HepG2 (cell line): ENCODE data around the gene CDHR5. TPM values are rescaled to one million over a fixed set of nuclear protein-coding genes. Genes with fewer than 3 reads are reported as not detected.
A peak's percentile ranks its signal among the peaks of the same experiment; 100 is the strongest.

Experiments used
- AFF4 ChIP-seq: sonication (generic); formaldehyde crosslinking; IDR thresholded peaks from 2 replicates; pipeline ENCODE4 v1.4.0; 2020; ENCODE audit warnings: missing genetic modification reagents
- BRD4 ChIP-seq: sonication (generic); formaldehyde crosslinking; IDR thresholded peaks from 2 replicates; pipeline ENCODE4 v1.4.0; 2020; ENCODE audit warnings: missing genetic modification reagents
- FOSL1 ChIP-seq: sonication (generic); formaldehyde crosslinking; IDR thresholded peaks from 2 replicates; pipeline ENCODE4 v1.9.0; 2021; ENCODE audit warnings: missing genetic modification reagents, borderline replicate concordance
- HES4 ChIP-seq: sonication (generic); formaldehyde crosslinking; IDR thresholded peaks from 2 replicates; pipeline ENCODE4 v1.9.0; 2021; ENCODE audit warnings: mild to moderate bottlenecking, missing genetic modification reagents, borderline replicate concordance
- MAX ChIP-seq: IDR thresholded peaks from 2 replicates; pipeline ENCODE4 v1.6.1; 2012; ENCODE audit warnings: inconsistent platforms
- MEF2D ChIP-seq: sonication (generic); formaldehyde crosslinking; IDR thresholded peaks from 2 replicates; pipeline ENCODE4 v1.5.1; 2020; ENCODE audit warnings: mild to moderate bottlenecking, missing genetic modification reagents
- MXD3 ChIP-seq: IDR thresholded peaks from 2 replicates; pipeline ENCODE4 v1.6.1; 2016; ENCODE audit warnings: mild to moderate bottlenecking, missing biosample characterization, missing genetic modification reagents
- NFRKB ChIP-seq: fragments of 450-650 bp; IDR thresholded peaks from 2 replicates; pipeline ENCODE4 v1.6.1; 2017
- RFXAP ChIP-seq: sonication (generic); formaldehyde crosslinking; IDR thresholded peaks from 2 replicates; pipeline ENCODE4 v1.4.0; 2020; ENCODE audit warnings: missing genetic modification reagents, borderline replicate concordance
- RXRB ChIP-seq: IDR thresholded peaks from 2 replicates; pipeline ENCODE4 v1.6.1; 2016; ENCODE audit warnings: borderline replicate concordance, missing genetic modification reagents, missing compliant biosample characterization
- SKIL ChIP-seq: sonication (generic); formaldehyde crosslinking; IDR thresholded peaks from 2 replicates; pipeline ENCODE4 v1.8.0; 2022; ENCODE audit warnings: missing genetic modification reagents, mild to moderate bottlenecking, moderate library complexity, borderline replicate concordance
- SNAPC4 ChIP-seq: sonication (generic); formaldehyde crosslinking; IDR thresholded peaks from 2 replicates; pipeline ENCODE4 v1.4.0; 2020; ENCODE audit warnings: mild to moderate bottlenecking, missing genetic modification reagents
- TFE3 ChIP-seq: IDR thresholded peaks from 2 replicates; pipeline ENCODE4 v1.6.1; 2016
- ZMAT3 ChIP-seq: sonication (generic); formaldehyde crosslinking; conservative IDR thresholded peaks from 2 replicates; pipeline ENCODE4 v1.7.0; 2021; ENCODE audit warnings: missing genetic modification reagents
- ZMAT5 ChIP-seq: sonication (generic); formaldehyde crosslinking; IDR thresholded peaks from 2 replicates; pipeline ENCODE4 v1.5.0; 2020; ENCODE audit warnings: mild to moderate bottlenecking, low read depth, missing genetic modification reagents, borderline replicate concordance
- ZNF138 ChIP-seq: sonication (generic); formaldehyde crosslinking; IDR thresholded peaks from 2 replicates; pipeline ENCODE4 v1.5.0; 2020; ENCODE audit warnings: mild to moderate bottlenecking, low read depth, missing genetic modification reagents
- polyA plus RNA-seq, 8 experiments: library from polyadenylated mRNA; depleted of rRNA in 3 of 8; stranded (reverse) in 7 of 8; unstranded in 1 of 8; fragments of >200 nt; fragmentation: Illumina TruSeq in 4 of 8; extraction: Trizol in 4 of 8; gene quantifications; 2 replicates each; pipeline versions ENCODE4 v1.2.1 to v1.2.3, GENCODE V29; 2011 to 2016; ENCODE audit warnings: low read depth in 4 of 8, missing spikeins in 1 of 8, mixed read lengths in 1 of 8; ENCODE audit not compliant: insufficient read depth in 1 of 8
- total RNA-seq, 5 experiments: library from RNA; depleted of rRNA; stranded (reverse); fragments of >200 nt; fragmentation: Illumina TruSeq; extraction: Trizol; gene quantifications; 2 replicates each; pipeline ENCODE4 v1.2.3, GENCODE V29; 2016; ENCODE audit warnings: low read depth in 1 of 5

CDHR5 gene
- total and polyA plus RNA-seq, 2 of the 13 experiments (the other 11 are each of a cell fraction or from before 2014, with no cell fraction given): 0.46 to 0.71 TPM

- TF ChIP-seq MXD3 (CRISPR knock-in tag) (no peak), ZMAT3 (CRISPR knock-in tag) (peak; percentile 79; the same call in 1 of the 2 replicates), AFF4 (no peak), BRD4 (no peak), HES4 (CRISPR knock-in tag) (no peak), MAX (peak; percentile 46), RFXAP (no peak; the same call in 1 of the 2 replicates), ZNF138 (CRISPR knock-in tag) (no peak), SNAPC4 (CRISPR knock-in tag) (no peak), NFRKB (no peak), FOSL1 (peak; percentile 94), RXRB (CRISPR knock-in tag) (peak; percentile 93), ZMAT5 (CRISPR knock-in tag) (no peak), TFE3 (CRISPR knock-in tag) (peak; percentile 75; the same call in 1 of the 2 replicates), MEF2D (peak; percentile 61; the same call in 1 of the 2 replicates), SKIL (CRISPR knock-in tag) (peak; percentile 84; the same call in 1 of the 2 replicates)
These were observed 36.8 kb downstream of the CDHR5 start (continued) for GRCh38 chr11:587978-588380.
